Measurements from ENCODE around the gene NR6A1.

The NR6A1 gene

GRCh38 chr9:124688238-124688904, 82.7 kb downstream of the NR6A1 start:
- no peak for DNase-seq (ENCODE audit: low spot score)

- DNase-seq (ENCODE audit: low spot score), result no peak
Observed at GRCh38 chr9:124686918-124687317, 84.2 kb downstream of the NR6A1 start.

GRCh38 chr9:124685217-124685616, 85.9 kb downstream of the NR6A1 start:
- peak; percentile 15 for DNase-seq (ENCODE audit: low spot score)

- DNase-seq (ENCODE audit: low spot score), result no peak
Observed at GRCh38 chr9:124684169-124684568, 86.9 kb downstream of the NR6A1 start.

GRCh38 chr9:124683043-124683442, 88.1 kb downstream of the NR6A1 start:
- DNase-seq (ENCODE audit: low spot score), result no peak

- no peak for DNase-seq (ENCODE audit: low spot score)
Observed at GRCh38 chr9:124680714-124681390, 90.3 kb downstream of the NR6A1 start.

- no peak for DNase-seq (ENCODE audit: low spot score)
Observed at GRCh38 chr9:124680049-124680448, 91.1 kb downstream of the NR6A1 start.

- DNase-seq (ENCODE audit: low spot score), result no peak
Observed at GRCh38 chr9:124676159-124676551, 95.0 kb downstream of the NR6A1 start.

GRCh38 chr9:124675261-124676158, 95.6 kb downstream of the NR6A1 start:
- DNase-seq (ENCODE audit: low spot score), result no peak

GRCh38 chr9:124674651-124675050, 96.5 kb downstream of the NR6A1 start:
- no peak for DNase-seq (ENCODE audit: low spot score)

- DNase-seq (ENCODE audit: low spot score), result peak; percentile 10
Observed at GRCh38 chr9:124673063-124673462, 98.0 kb downstream of the NR6A1 start.

- DNase-seq (ENCODE audit: low spot score), result no peak
Observed at GRCh38 chr9:124671861-124672260, 99.2 kb downstream of the NR6A1 start.

- no peak for DNase-seq (ENCODE audit: low spot score)
Observed at GRCh38 chr9:124666642-124667041, 104.5 kb downstream of the NR6A1 start.

- peak; percentile 97 for DNase-seq (ENCODE audit: low spot score)
Observed at GRCh38 chr9:124665391-124666058, 105.6 kb downstream of the NR6A1 start.

GRCh38 chr9:124664143-124664542, 107.0 kb downstream of the NR6A1 start:
- no peak for DNase-seq (ENCODE audit: low spot score)

GRCh38 chr9:124663046-124663961, 107.8 kb downstream of the NR6A1 start:
- no peak for DNase-seq (ENCODE audit: low spot score)

GRCh38 chr9:124662561-124662960, 108.5 kb downstream of the NR6A1 start:
- DNase-seq (ENCODE audit: low spot score), result no peak

GRCh38 chr9:124661271-124661670, 109.8 kb downstream of the NR6A1 start:
- peak; percentile 18 for DNase-seq (ENCODE audit: low spot score)

- peak; percentile 87 for DNase-seq (ENCODE audit: low spot score)
Observed at GRCh38 chr9:124660341-124660801, 110.7 kb downstream of the NR6A1 start.

- peak; percentile 97 for DNase-seq (ENCODE audit: low spot score)
Observed at GRCh38 chr9:124659099-124659659, 111.9 kb downstream of the NR6A1 start.

Data from kidney tubule cell (primary cell).